HTERT RPE-1 (cell line): ENCODE data around the gene APLNR.
"Not testable (repeated sequence)": the region's sequence is repeated elsewhere in the genome, so short reads cannot be mapped to it uniquely, and the experiment has no call there.

Source experiments
- in situ Hi-C: fragments of 300-500 bp; cut with MboI; formaldehyde crosslinking; loops from 4 replicates; pipeline ENCODE4 v1.14.3; 2020; ENCODE audit warnings: low sequenced_read_pairs

APLNR gene

GRCh38 chr11:57237204-57237681 is at the start of gene APLNR:
Gene APLNR (minus strand): TSS chr11:57237250. CDS start chr11:57237004, 246 bp downstream.
- in situ Hi-C loops: no loop called here

- in situ Hi-C loops: no loop called here
Measured at GRCh38 chr11:57283231-57283990, 46.4 kb upstream of the APLNR start.

- in situ Hi-C loops: not testable (repeated sequence)
Measured at GRCh38 chr11:57281546-57281945, 44.5 kb upstream of the APLNR start.

GRCh38 chr11:57279116-57279515 is 42.1 kb upstream of the APLNR start:
- in situ Hi-C loops: no loop called here

- in situ Hi-C loops: no loop called here
Measured at GRCh38 chr11:57278721-57279095, 41.7 kb upstream of the APLNR start.

GRCh38 chr11:57277845-57278720 is 41.0 kb upstream of the APLNR start:
- in situ Hi-C loops: no loop called here

GRCh38 chr11:57276971-57277675 is 40.1 kb upstream of the APLNR start:
- in situ Hi-C loops: no loop called here

GRCh38 chr11:57276169-57276970 is 39.3 kb upstream of the APLNR start:
- in situ Hi-C loops: no loop called here

- in situ Hi-C loops: no loop called here
Measured at GRCh38 chr11:57275582-57275981, 38.5 kb upstream of the APLNR start.

GRCh38 chr11:57274904-57275498 is 38.0 kb upstream of the APLNR start:
- in situ Hi-C loops: no loop called here

- in situ Hi-C loops: no loop called here
Measured at GRCh38 chr11:57273448-57274058, 36.5 kb upstream of the APLNR start.

- in situ Hi-C loops: no loop called here
Measured at GRCh38 chr11:57269571-57270021, 32.5 kb upstream of the APLNR start.

- in situ Hi-C loops: no loop called here
Measured at GRCh38 chr11:57266157-57266556, 29.1 kb upstream of the APLNR start.

- in situ Hi-C loops: no loop called here
Measured at GRCh38 chr11:57263351-57263750, 26.3 kb upstream of the APLNR start.

GRCh38 chr11:57262157-57262556 is 25.1 kb upstream of the APLNR start:
- in situ Hi-C loops: no loop called here

- in situ Hi-C loops: no loop called here
Measured at GRCh38 chr11:57260937-57261783, 24.1 kb upstream of the APLNR start.

- in situ Hi-C loops: no loop called here
Measured at GRCh38 chr11:57256119-57256518, 19.1 kb upstream of the APLNR start.

GRCh38 chr11:57255618-57256017 is 18.6 kb upstream of the APLNR start:
- in situ Hi-C loops: no loop called here

GRCh38 chr11:57254631-57255030 is 17.6 kb upstream of the APLNR start:
- in situ Hi-C loops: no loop called here
